H1 (cell line): ENCODE results near the gene RPL18. TPM values are rescaled to one million over a fixed set of nuclear protein-coding genes. Genes with fewer than 3 reads are reported as not detected.

ENCODE experiments used
- CTCF ChIA-PET: fragments of 300-600 bp; sonication (Branson Sonifier 250); formaldehyde crosslinking; loops from one replicate; lab custom pipeline; 2021; ENCODE audit not compliant: partially characterized antibody; lab: Charles Lee
- POLR2A ChIA-PET: fragments of 300-600 bp; sonication (Branson Sonifier 250); formaldehyde crosslinking; loops from one replicate; lab custom pipeline; 2021; ENCODE audit warnings: inconsistent platforms; ENCODE audit not compliant: partially characterized antibody; lab: Charles Lee
- DNase-seq, 2 experiments: peaks; one replicate each; pipeline versions ENCODE4 v3.0.0 to v3.0.0-alpha.2; 2010 to 2022; ENCODE audit warnings: low spot score in 2 of 2, low read depth in 1 of 2, mixed read lengths in 1 of 2
- FAIRE-seq: peaks from 2 replicates; lab custom pipeline; 2011; peaks lifted over from hg19 to GRCh38; lab: Jason Lieb, UNC
- H2AFZ ChIP-seq: 2 replicates; pipeline ENCODE4 v1.8.1; 2012; ENCODE audit warnings: low read length, inconsistent platforms
- H2AK5ac ChIP-seq: 2 replicates; pipeline ENCODE4 v1.6.1; 2013; ENCODE audit warnings: low read depth, low read length
- H2BK120ac ChIP-seq: replicated peaks from 2 replicates; pipeline ENCODE3; 2013; ENCODE audit warnings: low read depth, low read length, inconsistent platforms
- H2BK12ac ChIP-seq: 2 replicates; pipeline ENCODE4 v1.6.1; 2013; ENCODE audit warnings: low read depth, low read length
- H2BK15ac ChIP-seq: 2 replicates; pipeline ENCODE4 v1.6.1; 2013; ENCODE audit warnings: low read length
- H2BK20ac ChIP-seq: 2 replicates; pipeline ENCODE4 v1.6.1; 2013; ENCODE audit warnings: low read length
- H2BK5ac ChIP-seq: 2 replicates; pipeline ENCODE4 v1.6.1; 2013; ENCODE audit warnings: low read depth, low read length
- H3K14ac ChIP-seq: 2 replicates; pipeline ENCODE4 v1.6.1; 2013; ENCODE audit warnings: inconsistent platforms; ENCODE audit not compliant: insufficient read length
- H3K18ac ChIP-seq: 2 replicates; pipeline ENCODE4 v1.6.1; 2013; ENCODE audit warnings: low read length; ENCODE audit errors: extremely low read depth
- H3K23ac ChIP-seq: 2 replicates; pipeline ENCODE4 v1.6.1; 2013; ENCODE audit warnings: inconsistent platforms; ENCODE audit not compliant: insufficient read length
- H3K23me2 ChIP-seq: 2 replicates; pipeline ENCODE4 v1.6.1; 2013; ENCODE audit warnings: low read depth, low read length
- H3K27ac ChIP-seq: 2 replicates; pipeline ENCODE4 v1.6.1; 2011; ENCODE audit warnings: low read depth, low read length, inconsistent platforms
- H3K27me3 ChIP-seq, 4 experiments: replicated peaks in 1 of 4; 1 replicate in 1 of 4; 2 replicates in 3 of 4; pipeline versions ENCODE4 v1.6.1 to v1.8.1; 2011 to 2013; ENCODE audit warnings: low read length in 3 of 4, mild to moderate bottlenecking in 3 of 4, inconsistent platforms in 2 of 4, mixed read lengths in 2 of 4, moderate library complexity in 1 of 4; ENCODE audit not compliant: control insufficient read depth in 3 of 4, insufficient read depth in 3 of 4; ENCODE audit errors: extremely low read depth in 1 of 4
- H3K36me3 ChIP-seq, 4 experiments: 2 replicates each; pipeline versions ENCODE4 v1.6.1 to v1.8.1; 2011 to 2013; ENCODE audit warnings: mild to moderate bottlenecking in 4 of 4, low read length in 3 of 4, moderate library complexity in 2 of 4, control low read depth in 1 of 4, inconsistent platforms in 1 of 4; ENCODE audit not compliant: insufficient read depth in 4 of 4, control insufficient read depth in 2 of 4
- H3K4ac ChIP-seq: replicated peaks from 2 replicates; pipeline ENCODE3; 2013; ENCODE audit warnings: low read length, low read depth, mixed read lengths, inconsistent platforms; ENCODE audit not compliant: insufficient read length
- H3K4me1 ChIP-seq, 4 experiments: replicated peaks in 1 of 4; 1 replicate in 1 of 4; 2 replicates in 3 of 4; pipeline versions ENCODE4 v1.6.1 to v1.8.1; 2011 to 2013; ENCODE audit warnings: low read length in 3 of 4, inconsistent platforms in 2 of 4, mixed read lengths in 1 of 4; ENCODE audit not compliant: insufficient read depth in 4 of 4, control insufficient read depth in 3 of 4
- H3K4me2 ChIP-seq, 2 experiments: 2 replicates each; pipeline versions ENCODE4 v1.6.1 to v1.8.1; 2011 to 2013; ENCODE audit warnings: low read depth in 2 of 2, low read length in 2 of 2, control low read depth in 1 of 2, inconsistent platforms in 1 of 2, mild to moderate bottlenecking in 1 of 2; ENCODE audit not compliant: insufficient read depth in 1 of 2
- H3K4me3 ChIP-seq, 4 experiments: fragments of 200-600, 300-600 bp in 1 of 4; sonication (generic), shearing (Covaris generic), sonication (Bioruptor Twin) in 1 of 4; 2 replicates each; pipeline versions ENCODE4 v1.5.1 to v1.8.1; 2011 to 2016; ENCODE audit warnings: low read length in 4 of 4, low read depth in 3 of 4, control low read depth in 2 of 4, inconsistent platforms in 2 of 4, mild to moderate bottlenecking in 2 of 4, mixed read lengths in 1 of 4, moderate library complexity in 1 of 4; ENCODE audit not compliant: insufficient read depth in 2 of 4; ENCODE audit errors: extremely low read depth in 1 of 4
- H3K56ac ChIP-seq: replicated peaks from 2 replicates; pipeline ENCODE3; 2013; ENCODE audit warnings: low read depth, mild to moderate bottlenecking, mixed read lengths, low read length, inconsistent platforms; ENCODE audit not compliant: insufficient read length
- H3K79me1 ChIP-seq: 2 replicates; pipeline ENCODE4 v1.6.1; 2013; ENCODE audit warnings: low read depth, low read length, control low read depth
- H3K79me2 ChIP-seq, 2 experiments: 2 replicates each; pipeline versions ENCODE4 v1.6.1 to v1.8.1; 2012 to 2013; ENCODE audit warnings: low read length in 2 of 2, mild to moderate bottlenecking in 2 of 2, inconsistent platforms in 1 of 2; ENCODE audit not compliant: insufficient read depth in 2 of 2, control insufficient read depth in 1 of 2
- H3K9ac ChIP-seq, 4 experiments: replicated peaks in 1 of 4; 1 replicate in 1 of 4; 2 replicates in 3 of 4; pipeline versions ENCODE4 v1.6.1 to v1.8.1; 2011 to 2013; ENCODE audit warnings: low read depth in 3 of 4, low read length in 3 of 4, control low read depth in 2 of 4, mild to moderate bottlenecking in 2 of 4, moderate library complexity in 2 of 4, inconsistent platforms in 1 of 4; ENCODE audit errors: extremely low read depth in 1 of 4
- H3K9me3 ChIP-seq, 2 experiments: 2 replicates each; pipeline versions ENCODE4 v1.6.1 to v1.8.1; 2012 to 2013; ENCODE audit warnings: mild to moderate bottlenecking in 2 of 2, moderate library complexity in 2 of 2, control low read depth in 1 of 2, inconsistent platforms in 1 of 2, low read depth in 1 of 2, low read length in 1 of 2, mixed read lengths in 1 of 2; ENCODE audit not compliant: insufficient read depth in 2 of 2
- H4K20me1 ChIP-seq, 2 experiments: replicated peaks in 1 of 2; 2 replicates each; pipeline versions ENCODE3 to v1.8.1; 2011 to 2013; ENCODE audit warnings: inconsistent platforms in 2 of 2, low read length in 2 of 2, mild to moderate bottlenecking in 1 of 2; ENCODE audit not compliant: insufficient read depth in 2 of 2, control insufficient read depth in 1 of 2
- H4K5ac ChIP-seq: 2 replicates; pipeline ENCODE4 v1.6.1; 2013; ENCODE audit warnings: low read length, low read depth, mixed read lengths, inconsistent platforms; ENCODE audit not compliant: insufficient read length
- H4K8ac ChIP-seq: 2 replicates; pipeline ENCODE4 v1.8.0; 2013; ENCODE audit warnings: mild to moderate bottlenecking, moderate library complexity, low read length, inconsistent platforms; ENCODE audit not compliant: insufficient read depth; ENCODE audit errors: extremely low read depth
- H4K91ac ChIP-seq: replicated peaks from 2 replicates; pipeline ENCODE3; 2013; ENCODE audit warnings: low read length, mixed read lengths, inconsistent platforms; ENCODE audit not compliant: insufficient read length
- CEBPB ChIP-seq: IDR thresholded peaks from 2 replicates; pipeline ENCODE4 v1.6.1; 2012; ENCODE audit warnings: low read depth, low read length
- CTBP2 ChIP-seq: IDR thresholded peaks from 2 replicates; pipeline ENCODE4 v1.7.0; 2011; ENCODE audit warnings: borderline replicate concordance, mild to moderate bottlenecking, moderate library complexity, mixed read lengths, low read length; ENCODE audit not compliant: insufficient read depth, insufficient read length
- HDAC2 ChIP-seq, 2 experiments: fragments of 300-600 bp in 1 of 2; sonication (generic) in 1 of 2; IDR thresholded peaks; 2 replicates each; pipeline ENCODE4 v1.6.1; 2011 to 2012; ENCODE audit warnings: low read depth in 2 of 2, low read length in 2 of 2, mild to moderate bottlenecking in 2 of 2, moderate library complexity in 2 of 2, borderline replicate concordance in 1 of 2, inconsistent platforms in 1 of 2
- MAFK ChIP-seq: IDR thresholded peaks from 2 replicates; pipeline ENCODE4 v1.6.1; 2012; ENCODE audit warnings: low read depth, mild to moderate bottlenecking, improper control_type of control experiment, low read length
- POU5F1 ChIP-seq: IDR thresholded peaks from 2 replicates; pipeline ENCODE4 v1.6.1; 2011; ENCODE audit warnings: low read depth, mild to moderate bottlenecking, low read length, moderate library complexity
- RFX5 ChIP-seq: IDR thresholded peaks from 2 replicates; pipeline ENCODE4 v1.6.1; 2011; ENCODE audit warnings: low read depth, low read length, improper control_type of control experiment, borderline replicate concordance
- SIN3A ChIP-seq, 2 experiments: IDR thresholded peaks in 1 of 2; conservative IDR thresholded peaks in 1 of 2; 2 replicates each; pipeline ENCODE4 v1.6.1; 2011 to 2012; ENCODE audit warnings: low read length in 2 of 2, improper control_type of control experiment in 1 of 2, low read depth in 1 of 2, mild to moderate bottlenecking in 1 of 2
- TBP ChIP-seq: IDR thresholded peaks from 2 replicates; pipeline ENCODE4 v1.6.1; 2011; ENCODE audit warnings: low read depth, low read length, improper control_type of control experiment
- USF2 ChIP-seq: IDR thresholded peaks from 2 replicates; pipeline ENCODE4 v1.6.1; 2011; ENCODE audit warnings: low read length, improper control_type of control experiment
- WGBS, 2 experiments: shearing (Covaris generic) in 1 of 2; methylation state at CpG; one replicate each; pipeline versions ENCODE4 v1.1.6 to v1.1.7; 2013 to 2015; ENCODE audit warnings: low lambda C conversion rate in 2 of 2, mixed read lengths in 2 of 2, inconsistent platforms in 1 of 2, low coverage in 1 of 2, missing lambda C conversion rate in 1 of 2; ENCODE audit not compliant: insufficient replicate concordance in 2 of 2, insufficient coverage in 1 of 2, insufficient read length in 1 of 2; ENCODE audit errors: extremely low coverage in 1 of 2, missing lambda C conversion rate in 1 of 2; 5-methylcytosine and 5-hydroxymethylcytosine counted together
- polyA plus RNA-seq, 7 experiments: library from polyadenylated mRNA; depleted of rRNA in 3 of 7; stranded (reverse) in 5 of 7; unstranded in 2 of 7; fragments of >200 nt in 5 of 7; fragments of 200-250 nt in 2 of 7; gene quantifications; 1 replicate in 5 of 7; 2 replicates in 1 of 7; 4 replicates in 1 of 7; pipeline versions ENCODE4 v1.2.1 to v1.2.3, GENCODE V29; 2011 to 2013; ENCODE audit warnings: missing spikeins in 2 of 7, mixed read lengths in 2 of 7
- total RNA-seq: library from RNA; stranded (reverse); fragmentation: NEBNext Ultra II Directional; extraction: Animal tissue kit (Norgen Biotek cat#: 25700); gene quantifications from 2 replicates; pipeline ENCODE4 v1.2.1, GENCODE V29; 2021
- TF ChIP-seq, protein P1 (sequence below): IDR thresholded peaks from 2 replicates; pipeline ENCODE4 v1.6.1; 2012; ENCODE audit warnings: inconsistent platforms

The RPL18 gene
- total and polyA plus RNA-seq, 2 of the 8 experiments (the other 6 are each of a cell fraction or from before 2014, with no cell fraction given), result 1,669 to 2,789 TPM

- Histone ChIP-seq H4K5ac (no peak overlapping the region), H4K8ac (no peak overlapping the region), H3K56ac (no peak overlapping the region), H3K18ac (no peak overlapping the region), H2BK5ac (no peak overlapping the region), H2AK5ac (no peak overlapping the region), H3K27ac (no peak overlapping the region), H3K14ac (no peak overlapping the region), H4K91ac (no peak overlapping the region), H2BK12ac (0 out of 2 replicates have a peak overlapping the region, but pooled peaks have one; percentile 7), H2BK15ac (no peak overlapping the region), H2AFZ (no peak overlapping the region), H3K79me2 (no peaks in the 10 kb centered on the region), H3K9ac (0 out of 7 replicates have a peak overlapping the region, but pooled peaks of 1 of the 4 experiments have one; percentile 17), H3K4me2 (peak overlapping the region; percentile 50 to 94), H3K23me2 (peaks cover 33% of the 10 kb centered on the region), H3K23ac (no peak overlapping the region), H3K36me3 (no peaks in the 10 kb centered on the region), H2BK120ac (no peak overlapping the region), H3K4me1 (peaks cover 9 to 36% (median 27%) of the 10 kb centered on the region in 4 experiments), H3K27me3 (peaks cover 0 to 2% (median 0%) of the 10 kb centered on the region in 4 experiments; a peak in 2 of 7 replicates), H2BK20ac (no peak overlapping the region), H4K20me1 (peaks cover 0 to 6% of the 10 kb centered on the region in 2 experiments), H3K9me3 (no peaks in the 10 kb centered on the region), H3K4ac (no peak overlapping the region), H3K79me1 (no peaks in the 10 kb centered on the region), H3K4me3 (peak overlapping the region in 2 of 4 experiments; percentile 8 to 38; a peak in 2 of 8 replicates)
- 80% methylated on average over 7 of the region's 7 CpGs; no CpG with 5 or more reads in 1 of the 2 experiments for WGBS, 2 experiments
- CTCF ChIA-PET, result interaction anchor here (0.6 to 1.5 kb wide), 4 partner anchors 10 to 99 kb away, joined by 3 to 4 read pairs (median 3); no protein-coding TSS in a partner anchor
- no peak for FAIRE-seq
- POLR2A ChIA-PET, result interaction anchor here (0.6 to 30.9 kb wide), 4 partner anchors 12 to 325 kb away, joined by 3 to 788 read pairs (median 6); partner anchors contain the start of genes CA11, FAM83E, RPL18 and SPACA4
- no peak for DNase-seq
- TF ChIP-seq MAFK (no peak), CEBPB (no peak), POU5F1 (no peak), TBP (no peak), USF2 (no peak), HDAC2 (IDR thresholded peaks at IDR 0.05; ENCODE audit: borderline replicate concordance in 1 of 2, low read depth in 2 of 2, low read length in 2 of 2) (no peak), RFX5 (no peak), CTBP2 (no peak), SIN3A (conservative IDR thresholded peaks at IDR 0.05 in 1 of 2, IDR thresholded peaks at IDR 0.05 in 1 of 2; ENCODE audit: low read depth in 1 of 2, low read length in 2 of 2) (no peak)
- TF ChIP-seq, protein P1, sequence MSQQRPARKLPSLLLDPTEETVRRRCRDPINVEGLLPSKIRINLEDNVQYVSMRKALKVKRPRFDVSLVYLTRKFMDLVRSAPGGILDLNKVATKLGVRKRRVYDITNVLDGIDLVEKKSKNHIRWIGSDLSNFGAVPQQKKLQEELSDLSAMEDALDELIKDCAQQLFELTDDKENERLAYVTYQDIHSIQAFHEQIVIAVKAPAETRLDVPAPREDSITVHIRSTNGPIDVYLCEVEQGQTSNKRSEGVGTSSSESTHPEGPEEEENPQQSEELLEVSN, result no peak
These were observed 15.0 kb upstream of the RPL18 start for GRCh38 chr19:48634036-48634342.
